Neural progenitor cell (in vitro differentiated cells): Measurements from ENCODE around the gene PCDH9. TPM values are rescaled to one million over a fixed set of nuclear protein-coding genes. Genes with fewer than 3 reads are reported as not detected.
"Not testable (repeated sequence)": the region's sequence is repeated elsewhere in the genome, so short reads cannot be mapped to it uniquely, and the experiment has no call there.

Experiments used
- DNase-seq: peaks from one replicate; pipeline ENCODE4 v3.0.0-alpha.2; 2016; ENCODE audit warnings: low spot score
- H2AFZ ChIP-seq: fragments of 200-600 bp; sonication (generic); replicated peaks from 2 replicates; pipeline ENCODE4 v1.6.1; 2016; ENCODE audit warnings: antibody characterized with exemption
- H3F3A ChIP-seq: fragments of 200-600 bp; sonication (generic); 2 replicates; pipeline ENCODE4 v1.6.1; 2016; ENCODE audit warnings: antibody characterized with exemption, low read depth
- H3K27ac ChIP-seq: fragments of 200-600 bp; sonication (generic); 2 replicates; pipeline ENCODE4 v1.5.1; 2016; ENCODE audit warnings: mild to moderate bottlenecking
- H3K27me3 ChIP-seq: fragments of 200-600 bp; sonication (generic); 2 replicates; pipeline ENCODE4 v1.6.1; 2016; ENCODE audit warnings: mild to moderate bottlenecking, moderate library complexity
- H3K36me3 ChIP-seq: fragments of 200-600 bp; sonication (generic); 2 replicates; pipeline ENCODE4 v1.5.1; 2016
- H3K4me1 ChIP-seq: fragments of 200-600 bp; sonication (generic); 2 replicates; pipeline ENCODE4 v1.6.1; 2016; ENCODE audit warnings: mixed run types
- H3K4me2 ChIP-seq: fragments of 200-600 bp; sonication (generic); 2 replicates; pipeline ENCODE4 v1.6.1; 2016
- H3K4me3 ChIP-seq: fragments of 200-600 bp; sonication (generic); 2 replicates; pipeline ENCODE4 v1.5.1; 2016
- H3K79me2 ChIP-seq: fragments of 200-600 bp; sonication (generic); 2 replicates; pipeline ENCODE4 v1.6.1; 2016; ENCODE audit warnings: low read depth
- H3K9ac ChIP-seq: fragments of 200-600 bp; sonication (generic); 2 replicates; pipeline ENCODE4 v1.6.1; 2016
- H3K9me3 ChIP-seq: fragments of 200-600 bp; sonication (generic); 2 replicates; pipeline ENCODE4 v1.5.1; 2016; ENCODE audit warnings: low read depth
- H4K20me1 ChIP-seq: fragments of 200-600 bp; sonication (generic); 2 replicates; pipeline ENCODE4 v1.6.1; 2016; ENCODE audit warnings: low read depth
- H3K27ac Mint-ChIP-seq: 3 replicates; pipeline ENCODE4 v1.8.0; 2021; ENCODE audit warnings: mixed read lengths
- H3K27me3 Mint-ChIP-seq: 2 replicates; pipeline ENCODE4 v1.8.0; 2022; ENCODE audit warnings: low read depth, mild to moderate bottlenecking, inconsistent platforms, moderate library complexity, mixed read lengths; ENCODE audit not compliant: insufficient read depth
- H3K36me3 Mint-ChIP-seq: 3 replicates; pipeline ENCODE4 v1.8.0; 2021; ENCODE audit warnings: mixed read lengths
- H3K4me1 Mint-ChIP-seq: 3 replicates; pipeline ENCODE4 v1.8.0; 2021; ENCODE audit warnings: mixed read lengths
- H3K4me3 Mint-ChIP-seq: 3 replicates; pipeline ENCODE4 v1.8.0; 2021; ENCODE audit warnings: mild to moderate bottlenecking, moderate library complexity, mixed read lengths
- H3K9me3 Mint-ChIP-seq: 3 replicates; pipeline ENCODE4 v1.8.0; 2020; ENCODE audit warnings: mixed read lengths
- CTCF ChIP-seq: fragments of 200-600 bp; sonication (generic); IDR thresholded peaks from 2 replicates; pipeline ENCODE4 v1.5.1; 2017; ENCODE audit warnings: antibody characterized with exemption, mild to moderate bottlenecking
- EZH2 ChIP-seq: fragments of 200-600 bp; sonication (generic); IDR thresholded peaks from 2 replicates; pipeline ENCODE4 v1.6.1; 2017; ENCODE audit warnings: antibody characterized with exemption, mild to moderate bottlenecking, moderate library complexity
- EZH2phosphoT487 ChIP-seq: fragments of 200-600 bp; sonication (generic); IDR thresholded peaks from 2 replicates; pipeline ENCODE4 v1.6.1; 2017; ENCODE audit warnings: antibody characterized with exemption
- total RNA-seq: library from RNA; depleted of rRNA; stranded (reverse); fragments of >200 nt; gene quantifications from 2 replicates; pipeline ENCODE4 v1.2.3, GENCODE V29; 2015; ENCODE audit warnings: low replicate concordance

PCDH9 gene
- total RNA-seq, 1 donor from 2014 or later: 0.24 TPM

DNA sequence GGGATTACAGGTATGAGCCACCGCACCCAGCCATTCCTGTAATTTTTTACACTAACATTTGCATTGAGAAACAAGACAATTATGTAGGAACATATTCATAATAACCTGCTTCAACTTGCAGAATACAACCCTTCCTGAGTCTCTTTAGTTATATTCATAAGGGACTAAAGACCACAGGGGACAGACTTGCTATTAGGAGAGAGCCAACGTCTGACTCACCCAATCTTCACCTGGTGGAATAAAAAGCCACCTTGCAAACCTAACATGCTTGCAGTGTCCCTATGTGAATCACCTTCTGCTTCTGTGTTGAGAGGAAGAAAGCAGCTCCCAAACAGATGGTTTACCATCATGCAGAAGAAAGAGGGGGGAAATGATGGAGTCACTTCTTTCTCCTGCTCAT lies 456.1 kb downstream of the PCDH9 start:
- Histone ChIP-seq H3K27me3 (no peaks in the 10 kb centered on the region), H3K79me2 (no peaks in the 10 kb centered on the region), H4K20me1 (no peaks in the 10 kb centered on the region), H3K9ac (no peak overlapping the region), H3K4me3 (no peak overlapping the region), H3K4me2 (no peak overlapping the region), H3K36me3 (no peaks in the 10 kb centered on the region), H3K4me1 (no peaks in the 10 kb centered on the region), H3K9me3 (no peaks in the 10 kb centered on the region), H3K27ac (no peak overlapping the region), H3F3A (no peaks in the 10 kb centered on the region), H2AFZ (no peak overlapping the region)
- H3K27ac Mint-ChIP-seq: no peak overlapping the region
- TF ChIP-seq EZH2phosphoT487: no peak
- no peak for TF ChIP-seq EZH2
- TF ChIP-seq CTCF: no peak
- H3K4me1 Mint-ChIP-seq: no peaks in the 10 kb centered on the region
- no peak for DNase-seq
- peaks cover 3% of the 10 kb centered on the region for H3K9me3 Mint-ChIP-seq
- H3K36me3 Mint-ChIP-seq: peaks cover 2% of the 10 kb centered on the region
- no peak overlapping the region for H3K4me3 Mint-ChIP-seq
- H3K27me3 Mint-ChIP-seq: no peaks in the 10 kb centered on the region

- Mint-ChIP-seq H3K9me3 (peaks cover 17% of the 10 kb centered on the region), H3K27me3 (no peaks in the 10 kb centered on the region), H3K4me3 (no peak overlapping the region), H3K36me3 (no peaks in the 10 kb centered on the region), H3K27ac (no peak overlapping the region), H3K4me1 (no peaks in the 10 kb centered on the region)
- no peak for DNase-seq
- Histone ChIP-seq H3K27me3 (no peaks in the 10 kb centered on the region), H3K36me3 (no peaks in the 10 kb centered on the region), H3K9ac (no peak overlapping the region), H3F3A (no peaks in the 10 kb centered on the region), H3K4me2 (no peak overlapping the region), H3K27ac (no peak overlapping the region), H3K79me2 (no peaks in the 10 kb centered on the region), H4K20me1 (no peaks in the 10 kb centered on the region), H3K4me1 (no peaks in the 10 kb centered on the region), H3K9me3 (peaks cover 6% of the 10 kb centered on the region), H2AFZ (no peak overlapping the region), H3K4me3 (no peak overlapping the region)
- TF ChIP-seq EZH2: no peak
- no peak for TF ChIP-seq EZH2phosphoT487
- no peak for TF ChIP-seq CTCF
These were observed 464.6 kb downstream of the PCDH9 start for GRCh38 chr13:66765559-66765958.

- H3K27me3 ChIP-seq, H3K4me2 ChIP-seq, H3K36me3 ChIP-seq, H2AFZ ChIP-seq, H3K27ac ChIP-seq, H3K27me3 Mint-ChIP-seq, H3K9ac ChIP-seq, H3K9me3 ChIP-seq, H3F3A ChIP-seq, H4K20me1 ChIP-seq, H3K4me1 ChIP-seq, H3K4me3 Mint-ChIP-seq, H3K27ac Mint-ChIP-seq, H3K4me3 ChIP-seq, H3K79me2 ChIP-seq, DNase-seq, H3K36me3 Mint-ChIP-seq, H3K4me1 Mint-ChIP-seq: not testable (repeated sequence)
- H3K9me3 Mint-ChIP-seq: peaks cover 26% of the 10 kb centered on the region
These were observed 469.5 kb downstream of the PCDH9 start for GRCh38 chr13:66760678-66761077.

DNA sequence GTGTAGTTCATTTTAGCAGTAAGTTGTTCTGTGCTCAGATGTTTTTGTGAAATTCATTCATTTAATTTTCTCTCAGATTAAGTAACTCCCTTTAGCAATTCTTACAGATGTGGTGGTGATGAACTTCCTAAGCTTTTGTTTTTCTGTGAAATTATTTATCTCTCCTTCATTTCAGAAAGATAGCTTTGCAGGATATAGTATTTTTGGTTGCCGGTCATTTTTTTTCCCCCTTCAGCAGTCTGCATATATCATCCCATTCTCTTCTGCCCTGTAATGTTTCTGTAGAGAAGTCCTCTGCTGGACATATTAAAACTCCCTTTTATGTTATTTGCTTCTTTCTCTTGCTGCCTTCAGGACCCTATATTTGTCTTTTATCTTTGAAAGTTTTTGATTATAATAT lies 470.2 kb downstream of the PCDH9 start:
- peaks cover 4% of the 10 kb centered on the region for H3K36me3 ChIP-seq
- DNase-seq: no peak
- H3K27me3 Mint-ChIP-seq: no peaks in the 10 kb centered on the region
- H3F3A ChIP-seq: no peaks in the 10 kb centered on the region
- TF ChIP-seq EZH2 (no peak), CTCF (no peak), EZH2phosphoT487 (no peak)
- H4K20me1 ChIP-seq: no peaks in the 10 kb centered on the region
- H3K4me1 ChIP-seq: no peaks in the 10 kb centered on the region
- no peak overlapping the region for H3K4me2 ChIP-seq
- no peak overlapping the region for H3K27ac ChIP-seq
- H3K4me3 Mint-ChIP-seq: no peak overlapping the region
- H3K27me3 ChIP-seq: no peaks in the 10 kb centered on the region
- no peak overlapping the region for H3K27ac Mint-ChIP-seq
- H3K4me1 Mint-ChIP-seq: no peaks in the 10 kb centered on the region
- H3K9me3 ChIP-seq: peaks cover 6% of the 10 kb centered on the region
- no peaks in the 10 kb centered on the region for H3K36me3 Mint-ChIP-seq
- H3K79me2 ChIP-seq: no peaks in the 10 kb centered on the region
- no peak overlapping the region for H3K9ac ChIP-seq
- H3K9me3 Mint-ChIP-seq: peaks cover 26% of the 10 kb centered on the region
- H2AFZ ChIP-seq: no peak overlapping the region
- H3K4me3 ChIP-seq: no peak overlapping the region
